Activated T-cell treated with anti-CD3 and anti-CD28 coated beads for 1 hour (primary cell): ENCODE results near the gene ARHGAP24.
"Not testable (repeated sequence)": the region's sequence is repeated elsewhere in the genome, so short reads cannot be mapped to it uniquely, and the experiment has no call there.

Experiments used
- DNase-seq: peaks from one replicate; pipeline ENCODE4 v3.0.0-alpha.2; 2020; ENCODE audit warnings: low read depth

Gene ARHGAP24

GRCh38 chr4:85864259-85865205, 389.6 kb downstream of the ARHGAP24 start:
- DNase-seq: no peak

GRCh38 chr4:85865256-85865655, 390.3 kb downstream of the ARHGAP24 start:
- DNase-seq: no peak

- DNase-seq: no peak
Observed at GRCh38 chr4:85866508-85866907, 391.6 kb downstream of the ARHGAP24 start.

DNA sequence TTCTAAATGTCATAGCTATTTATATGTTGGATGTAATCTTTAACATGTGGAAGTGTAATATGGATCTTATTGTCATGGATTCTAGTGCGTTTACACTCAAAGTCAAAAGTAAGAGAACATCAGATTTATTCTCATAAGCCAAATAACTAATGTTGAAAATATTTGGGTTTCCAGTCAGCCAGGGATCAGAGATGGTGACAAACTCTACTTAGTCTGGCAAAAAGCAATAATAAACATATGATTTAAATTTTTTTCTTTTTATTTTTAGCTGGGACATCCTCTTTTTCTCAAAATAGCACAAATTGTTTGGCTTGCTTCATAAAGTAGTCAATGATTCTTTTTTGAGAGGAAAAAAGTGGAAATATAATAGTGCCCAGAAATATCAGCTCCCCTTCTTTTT, 392.3 kb downstream of the ARHGAP24 start:
- no peak for DNase-seq

- DNase-seq: no peak
Observed at GRCh38 chr4:85869181-85869580, 394.2 kb downstream of the ARHGAP24 start.

DNA sequence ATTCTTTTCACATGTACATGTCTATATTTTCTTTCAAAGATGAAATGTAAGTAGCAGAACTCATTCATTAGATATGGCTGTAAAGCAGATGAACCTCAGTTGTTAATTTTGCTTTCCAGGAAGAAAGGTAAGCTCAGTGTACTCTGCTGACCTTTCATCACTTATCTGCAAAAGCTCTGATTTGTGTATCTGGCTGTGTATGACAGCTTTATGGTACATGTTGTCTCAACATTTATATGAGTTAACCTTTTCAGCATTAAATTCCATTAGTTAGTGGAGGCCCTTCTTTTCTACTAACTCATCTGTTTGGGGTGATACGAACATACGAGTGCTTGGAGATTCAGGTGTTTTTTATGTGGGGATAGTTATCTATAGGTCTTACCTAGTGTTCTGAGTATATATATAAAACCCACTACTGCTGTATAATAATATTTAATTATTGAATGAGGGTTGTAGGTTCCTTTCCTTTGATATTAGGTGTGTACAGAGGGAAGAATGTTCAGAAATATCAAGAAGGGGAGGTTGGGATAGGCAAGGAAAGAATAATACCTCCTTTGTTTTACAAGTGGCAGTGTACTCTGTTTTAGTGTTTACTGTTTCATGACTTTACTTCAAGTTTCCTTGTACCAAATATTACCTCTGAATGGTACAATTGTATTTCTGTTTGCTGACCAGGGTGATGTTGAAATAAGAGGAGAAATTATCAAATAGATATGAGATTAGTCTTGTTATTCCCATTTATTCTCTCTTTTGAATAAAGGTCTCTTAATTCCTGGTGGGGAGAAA, 395.5 kb downstream of the ARHGAP24 start:
- DNase-seq: no peak

DNA sequence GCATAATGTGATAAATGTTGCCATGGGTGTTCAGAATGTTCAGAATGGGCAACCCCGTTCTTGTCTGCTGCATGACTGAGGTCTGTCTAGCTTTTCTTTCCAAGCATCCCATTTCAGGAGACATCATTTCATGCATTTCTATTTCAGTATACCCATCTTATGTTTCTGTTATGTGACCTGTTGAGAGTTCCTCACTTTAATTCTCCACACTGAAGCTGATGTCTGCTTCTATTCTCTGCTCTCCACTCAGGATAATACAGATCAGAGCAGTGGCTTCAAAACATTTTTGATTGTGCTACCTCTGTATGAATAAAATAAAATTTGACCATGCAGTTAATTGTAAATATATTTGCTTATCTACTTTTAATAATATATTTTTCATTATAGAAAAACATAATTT, 398.6 kb downstream of the ARHGAP24 start:
- DNase-seq: no peak

GRCh38 chr4:85879518-85879917, 404.6 kb downstream of the ARHGAP24 start:
- DNase-seq: no peak

- DNase-seq: no peak
Observed at GRCh38 chr4:85883180-85883579, 408.2 kb downstream of the ARHGAP24 start.

GRCh38 chr4:85884251-85884650, 409.3 kb downstream of the ARHGAP24 start:
- DNase-seq: no peak

GRCh38 chr4:85886665-85887064, 411.7 kb downstream of the ARHGAP24 start:
- no peak for DNase-seq

- no peak for DNase-seq
Observed at GRCh38 chr4:85889314-85889713, 414.4 kb downstream of the ARHGAP24 start.

DNA sequence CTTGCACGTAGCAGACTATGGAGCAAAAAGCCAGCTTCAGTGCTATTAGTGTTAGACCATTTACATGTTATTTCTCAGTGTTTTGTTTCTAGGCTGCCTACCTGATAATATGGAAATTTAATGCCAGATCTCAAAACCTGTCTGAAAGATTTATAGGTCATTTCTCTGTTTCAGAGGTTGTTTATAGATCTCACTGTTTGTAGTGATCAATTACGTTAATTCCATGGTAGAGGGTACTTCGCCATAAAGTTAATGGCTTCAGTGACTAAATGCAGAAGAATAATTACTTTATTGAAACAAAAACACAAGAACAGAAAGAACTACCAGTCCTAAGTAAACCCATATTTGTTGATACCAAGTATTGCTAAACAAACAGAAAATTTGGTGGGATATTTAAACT, 420.8 kb downstream of the ARHGAP24 start:
- DNase-seq: no peak

- DNase-seq: no peak
Observed at GRCh38 chr4:85898231-85898630, 423.3 kb downstream of the ARHGAP24 start.

- DNase-seq: no peak
Observed at GRCh38 chr4:85901500-85901899, 426.6 kb downstream of the ARHGAP24 start.

DNA sequence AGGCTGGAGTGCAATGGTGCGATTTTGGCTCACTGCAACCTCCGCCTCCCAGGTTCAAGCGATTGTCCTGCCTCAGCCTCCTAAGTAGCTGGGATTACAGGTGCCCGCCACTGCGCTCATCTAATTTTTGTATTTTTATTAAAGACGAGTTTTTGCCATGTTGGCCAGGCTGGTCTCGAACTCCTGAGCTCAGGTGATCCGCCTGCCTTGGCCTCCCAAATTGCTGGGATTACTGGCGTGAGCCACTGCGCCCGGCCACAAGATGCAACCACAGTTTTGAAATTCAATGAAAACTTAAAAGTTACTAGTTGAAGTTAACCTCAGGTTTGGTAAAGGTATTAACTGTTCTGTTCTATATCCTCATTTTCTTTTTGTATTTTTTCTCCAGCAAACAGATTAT, 427.7 kb downstream of the ARHGAP24 start:
- DNase-seq: not testable (repeated sequence)

DNA sequence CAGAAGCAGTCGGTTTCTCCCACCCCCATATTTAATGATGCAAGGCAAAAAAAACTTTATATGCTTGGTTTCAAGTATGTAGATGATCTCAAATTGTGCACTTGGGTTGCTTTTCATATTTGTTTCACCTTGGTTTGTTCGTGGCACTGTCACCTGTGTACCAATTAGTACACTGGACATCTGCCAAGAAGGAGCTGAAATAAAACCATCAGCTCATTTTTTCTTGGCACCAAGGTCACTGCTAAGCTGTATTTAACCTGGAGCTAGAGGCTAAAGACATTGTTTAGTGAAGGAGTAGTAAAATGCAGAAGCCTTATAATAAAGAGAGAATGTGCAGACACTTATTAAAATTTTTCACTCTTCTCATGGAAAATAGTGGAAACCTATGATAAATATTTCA, 430.8 kb downstream of the ARHGAP24 start:
- no peak for DNase-seq

DNA sequence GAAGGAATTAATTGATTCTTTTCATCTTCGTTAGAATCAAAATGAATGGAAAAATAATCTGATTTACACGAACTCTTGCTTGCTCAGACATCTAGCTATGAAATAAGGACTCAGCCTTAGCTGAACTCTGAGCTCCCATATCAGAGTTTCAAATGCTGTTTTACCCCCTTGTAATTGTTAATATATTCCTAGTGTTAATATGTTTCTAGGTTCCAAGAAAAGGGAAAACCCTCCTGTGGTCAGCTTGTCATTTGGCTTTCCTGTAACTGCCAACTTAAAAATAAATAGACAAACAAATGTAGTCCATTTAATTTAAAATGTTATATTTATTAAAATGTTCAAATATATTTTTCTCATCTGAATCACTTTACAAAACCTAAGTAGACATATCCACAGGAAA, 432.1 kb downstream of the ARHGAP24 start:
- DNase-seq: no peak

GRCh38 chr4:85909851-85910250, 434.9 kb downstream of the ARHGAP24 start:
- DNase-seq: no peak

DNA sequence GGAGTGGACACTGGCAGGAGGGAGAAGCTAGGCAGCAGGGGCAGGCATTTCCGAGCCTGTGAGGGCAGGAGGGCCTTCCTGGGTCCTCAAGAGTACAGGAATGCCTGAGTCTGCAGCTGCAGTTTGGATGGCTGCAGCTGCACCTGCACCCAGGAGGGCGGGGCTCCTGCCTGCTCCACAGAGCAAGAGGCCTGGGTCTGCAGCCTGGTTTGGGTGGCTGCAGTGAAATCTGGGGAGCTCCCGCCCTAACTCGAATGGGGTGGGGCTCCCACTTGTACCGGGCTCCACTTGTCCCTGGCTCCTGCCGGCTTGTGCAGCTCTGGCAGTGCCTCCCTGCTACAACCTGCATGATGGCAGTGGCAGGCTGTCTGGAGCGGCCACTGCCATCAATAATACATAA, 436.0 kb downstream of the ARHGAP24 start:
- DNase-seq: no peak

DNA sequence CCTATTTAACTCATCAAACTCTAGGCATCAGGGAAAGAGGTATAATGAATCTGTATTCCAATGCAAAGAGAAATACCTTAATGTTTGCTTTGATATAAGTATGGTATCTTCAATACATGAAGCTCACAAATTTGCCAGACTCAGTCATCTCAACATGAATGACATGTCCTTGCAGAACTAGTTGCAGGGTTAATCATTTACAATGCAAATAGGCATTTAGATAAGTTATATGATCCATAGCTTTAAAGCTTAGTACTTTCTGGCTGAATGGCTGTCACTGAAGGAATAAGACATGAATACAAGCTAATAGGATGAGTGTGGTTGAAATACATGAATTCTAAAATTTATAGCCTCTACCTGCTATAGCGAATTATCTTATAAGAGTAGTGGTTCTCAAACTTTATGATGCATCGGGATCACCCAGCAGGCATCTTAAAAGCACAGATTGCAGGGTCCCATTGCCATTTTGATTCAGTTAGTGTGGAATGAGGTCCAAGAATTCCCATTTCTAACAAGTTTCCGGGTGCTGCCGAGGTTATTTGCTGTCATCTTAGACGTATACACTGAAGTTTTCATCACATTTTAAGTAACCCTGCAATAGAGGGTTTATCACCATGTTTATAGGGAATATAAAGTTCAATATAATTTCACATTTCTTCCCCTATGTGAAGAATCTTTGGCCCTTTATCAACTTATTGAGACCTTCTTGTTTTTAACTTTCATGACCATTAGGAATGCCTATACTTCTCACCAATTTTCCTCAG, 439.2 kb downstream of the ARHGAP24 start:
- no peak for DNase-seq

DNA sequence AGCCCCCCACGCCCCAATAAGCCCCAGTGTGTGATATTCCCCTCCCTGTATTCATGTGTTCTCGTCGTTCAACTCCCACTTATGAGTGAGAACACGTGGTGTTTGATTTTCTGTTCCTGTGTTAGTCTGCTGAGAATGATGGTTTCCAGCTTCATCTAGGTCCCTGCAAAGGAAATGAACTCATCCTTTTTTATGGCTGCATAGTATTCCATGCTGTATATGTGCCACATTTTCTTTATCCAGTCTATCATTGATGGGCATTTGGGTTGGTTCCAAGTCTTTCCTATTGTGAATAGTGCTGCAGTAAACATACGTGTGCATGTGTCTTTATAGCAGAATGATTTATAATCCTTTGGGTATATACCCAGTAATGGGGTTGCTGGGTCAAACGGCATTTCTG, 440.6 kb downstream of the ARHGAP24 start:
- not testable (repeated sequence) for DNase-seq
